ENCODE measurements around the gene KRT4. TPM values are rescaled to one million over a fixed set of nuclear protein-coding genes. Genes with fewer than 3 reads are reported as not detected.

Gene KRT4
- total RNA-seq, 1 experiment from 2014 or later, result 20.7 TPM

GRCh38 chr12:52829986-52830770 lies 16.3 kb upstream of the KRT4 start:
- ChIA-PET CTCF (no interaction called here), POLR2A (ENCODE audit: unreplicated experiment) (interaction anchor here (0.7 kb wide), 1 partner anchor 119 kb away, joined by 5 read pairs; the partner anchor contains the start of gene KRT18)
- BruUV-seq (replicated peaks), result no TSS peak
- no peak for DNase-seq
- Histone ChIP-seq H3K27ac (ENCODE audit: low read length) (no peak overlapping the region), H3K79me2 (ENCODE audit: low read length) (no peaks in the 10 kb centered on the region), H3K27me3 (ENCODE audit: low read length) (no peaks in the 10 kb centered on the region), H4K20me1 (ENCODE audit: low read length) (no peaks in the 10 kb centered on the region), H3K4me2 (ENCODE audit: low read length) (no peak overlapping the region), H3K36me3 (ENCODE audit: low read depth, low read length) (no peaks in the 10 kb centered on the region), H3K9me3 (ENCODE audit: low read length) (no peaks in the 10 kb centered on the region), H3K4me3 (ENCODE audit: low read length) (no peak overlapping the region), H3K9ac (ENCODE audit: low read length) (no peak overlapping the region), H3F3A (ENCODE audit: low read length, unreplicated experiment) (no peaks in the 10 kb centered on the region), H3K4me1 (ENCODE audit: insufficient read depth, low read length) (no peaks in the 10 kb centered on the region), H3K9me2 (replicated peaks; ENCODE audit: low read length) (no peaks in the 10 kb centered on the region), H2AFZ (ENCODE audit: low read length) (no peak overlapping the region)
- TF ChIP-seq CTCF (conservative IDR thresholded peaks at IDR 0.05; ENCODE audit: low read depth, low read length), result no peak
- TF ChIP-seq EZH2 (IDR thresholded peaks at IDR 0.05; ENCODE audit: low read length, unreplicated experiment), result no peak
- no peak for TF ChIP-seq EZH2phosphoT487 (IDR thresholded peaks at IDR 0.05; ENCODE audit: borderline replicate concordance, low read length)
- intact Hi-C loops (cut with micrococcal nuclease), result no loop called here
- ATAC-seq, result no peak

- TF ChIP-seq EZH2 (IDR thresholded peaks at IDR 0.05; ENCODE audit: low read length, unreplicated experiment), result no peak
- no peak for TF ChIP-seq EZH2phosphoT487 (IDR thresholded peaks at IDR 0.05; ENCODE audit: borderline replicate concordance, low read length)
- TF ChIP-seq CTCF (conservative IDR thresholded peaks at IDR 0.05; ENCODE audit: low read depth, low read length), result no peak
- Histone ChIP-seq H3K4me3 (ENCODE audit: low read length) (no peak overlapping the region), H3K4me2 (ENCODE audit: low read length) (no peak overlapping the region), H3K27me3 (ENCODE audit: low read length) (no peaks in the 10 kb centered on the region), H3F3A (ENCODE audit: low read length, unreplicated experiment) (no peaks in the 10 kb centered on the region), H3K9ac (ENCODE audit: low read length) (no peak overlapping the region), H3K36me3 (ENCODE audit: low read depth, low read length) (no peaks in the 10 kb centered on the region), H3K27ac (ENCODE audit: low read length) (no peak overlapping the region), H3K4me1 (ENCODE audit: insufficient read depth, low read length) (no peaks in the 10 kb centered on the region), H3K9me3 (ENCODE audit: low read length) (no peaks in the 10 kb centered on the region), H2AFZ (ENCODE audit: low read length) (no peak overlapping the region), H3K9me2 (replicated peaks; ENCODE audit: low read length) (no peaks in the 10 kb centered on the region), H3K79me2 (ENCODE audit: low read length) (no peaks in the 10 kb centered on the region), H4K20me1 (ENCODE audit: low read length) (no peaks in the 10 kb centered on the region)
- no TSS peak for BruUV-seq (replicated peaks)
- DNase-seq (no peak), ATAC-seq (no peak)
- CTCF ChIA-PET, result no interaction called here
- POLR2A ChIA-PET (ENCODE audit: unreplicated experiment), result no interaction called here
- intact Hi-C loops (cut with micrococcal nuclease), result no loop called here
Measured at GRCh38 chr12:52828591-52829021, 14.7 kb upstream of the KRT4 start.

- ChIA-PET POLR2A (ENCODE audit: unreplicated experiment) (no interaction called here), CTCF (no interaction called here)
Measured at GRCh38 chr12:52828156-52828555, 14.2 kb upstream of the KRT4 start.

More at GRCh38 chr12:52828156-52828555, 14.2 kb upstream of the KRT4 start:
- Histone ChIP-seq H2AFZ (ENCODE audit: low read length) (no peak overlapping the region), H3K27ac (ENCODE audit: low read length) (no peak overlapping the region), H3K4me2 (ENCODE audit: low read length) (no peak overlapping the region), H3K9me2 (replicated peaks; ENCODE audit: low read length) (no peaks in the 10 kb centered on the region), H3K27me3 (ENCODE audit: low read length) (no peaks in the 10 kb centered on the region), H3K9me3 (ENCODE audit: low read length) (no peaks in the 10 kb centered on the region), H3K79me2 (ENCODE audit: low read length) (no peaks in the 10 kb centered on the region), H3F3A (ENCODE audit: low read length, unreplicated experiment) (no peaks in the 10 kb centered on the region), H3K9ac (ENCODE audit: low read length) (no peak overlapping the region), H4K20me1 (ENCODE audit: low read length) (no peaks in the 10 kb centered on the region), H3K4me3 (ENCODE audit: low read length) (no peak overlapping the region), H3K36me3 (ENCODE audit: low read depth, low read length) (no peaks in the 10 kb centered on the region), H3K4me1 (ENCODE audit: insufficient read depth, low read length) (no peaks in the 10 kb centered on the region)
- TF ChIP-seq EZH2phosphoT487 (IDR thresholded peaks at IDR 0.05; ENCODE audit: borderline replicate concordance, low read length) (no peak), EZH2 (IDR thresholded peaks at IDR 0.05; ENCODE audit: low read length, unreplicated experiment) (no peak), CTCF (conservative IDR thresholded peaks at IDR 0.05; ENCODE audit: low read depth, low read length) (no peak)
- no TSS peak for BruUV-seq (replicated peaks)
- intact Hi-C loops (cut with micrococcal nuclease), result no loop called here
- ATAC-seq, result no peak
- DNase-seq, result no peak
